Brain microvascular endothelial cell (primary cell): Measurements from ENCODE around the gene LCN12.

Source experiments
- DNase-seq: peaks from one replicate; pipeline ENCODE4 v3.0.0-alpha.2; 2020
- H3K27ac ChIP-seq: fragments of 250-450 bp; sonication (Bioruptor Pico); 2 replicates; pipeline ENCODE4 v1.5.1; 2020; ENCODE audit warnings: mild to moderate bottlenecking, moderate library complexity
- H3K27me3 ChIP-seq: fragments of 250-450 bp; sonication (Bioruptor Pico); replicated peaks from 2 replicates; pipeline ENCODE4 v1.5.1; 2020; ENCODE audit warnings: mild to moderate bottlenecking
- H3K36me3 ChIP-seq: fragments of 250-450 bp; sonication (Bioruptor Pico); replicated peaks from 2 replicates; pipeline ENCODE4 v1.5.1; 2020; ENCODE audit warnings: mild to moderate bottlenecking
- H3K4me3 ChIP-seq: 2 replicates; pipeline ENCODE4 v1.5.1; 2011; ENCODE audit warnings: low read depth, mild to moderate bottlenecking, control low read depth, low read length, moderate library complexity
- CTCF ChIP-seq: IDR thresholded peaks from 2 replicates; pipeline ENCODE4 v1.5.1; 2011; ENCODE audit warnings: low read depth, mild to moderate bottlenecking, moderate library complexity, low read length, control low read depth, inconsistent platforms; ENCODE audit errors: missing control alignments
- in situ Hi-C: cut with HindIII; loops from 2 replicates; pipeline ENCODE4 v1.10.0; 2017; ENCODE audit warnings: low sequenced_read_pairs, low pct_ligation_motif_present

LCN12 gene

DNA sequence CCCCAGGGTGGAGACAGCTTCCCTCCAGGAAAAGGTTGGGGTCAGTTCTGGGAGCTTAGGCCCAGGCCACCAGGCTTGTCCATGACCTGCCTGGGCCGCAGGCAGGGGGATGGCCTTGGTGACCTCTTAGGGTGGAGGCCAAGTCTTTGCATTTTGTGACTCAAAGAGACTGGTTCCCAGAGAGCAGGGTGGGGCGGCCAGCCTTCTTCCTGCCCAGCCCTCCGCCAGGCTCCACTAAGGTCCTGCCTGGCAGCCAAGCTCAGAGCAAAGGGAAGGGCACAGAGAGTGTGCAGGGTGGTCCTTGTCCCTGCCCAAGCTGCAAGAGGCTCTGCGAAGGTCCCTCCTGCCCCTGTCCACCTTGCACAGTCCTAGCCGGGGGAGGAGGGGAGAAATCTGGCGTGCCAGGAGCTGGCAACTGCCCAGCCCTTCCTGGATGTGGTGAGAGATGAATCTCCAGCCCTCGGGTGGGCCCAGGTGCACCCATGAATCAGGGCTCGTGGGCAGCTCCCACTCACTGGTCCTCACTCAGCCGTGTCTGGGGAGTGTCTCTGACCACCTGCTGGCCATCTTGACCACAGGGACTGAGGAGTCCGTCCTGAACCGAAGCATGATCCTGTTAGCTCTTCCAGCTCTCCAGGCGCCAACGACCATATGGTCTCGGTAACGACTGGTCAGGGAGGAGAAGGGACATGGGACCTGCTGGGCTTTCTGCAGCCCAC is 22.9 kb downstream of the LCN12 start:
- DNase-seq, result no peak
- H3K36me3 ChIP-seq, result no peaks in the 10 kb centered on the region
- no peaks in the 10 kb centered on the region for H3K27me3 ChIP-seq
- H3K27ac ChIP-seq, result no peak overlapping the region
- in situ Hi-C loops, result no loop called here
- H3K4me3 ChIP-seq, result no peak overlapping the region
- TF ChIP-seq CTCF, result no peak

GRCh38 chr9:136975644-136976043 is 23.6 kb downstream of the LCN12 start:
- DNase-seq, result no peak
- no peaks in the 10 kb centered on the region for H3K27me3 ChIP-seq
- no peaks in the 10 kb centered on the region for H3K36me3 ChIP-seq
- no peak overlapping the region for H3K27ac ChIP-seq
- peak; percentile 42 for TF ChIP-seq CTCF
- H3K4me3 ChIP-seq, result no peak overlapping the region
- in situ Hi-C loops, result no loop called here

DNA sequence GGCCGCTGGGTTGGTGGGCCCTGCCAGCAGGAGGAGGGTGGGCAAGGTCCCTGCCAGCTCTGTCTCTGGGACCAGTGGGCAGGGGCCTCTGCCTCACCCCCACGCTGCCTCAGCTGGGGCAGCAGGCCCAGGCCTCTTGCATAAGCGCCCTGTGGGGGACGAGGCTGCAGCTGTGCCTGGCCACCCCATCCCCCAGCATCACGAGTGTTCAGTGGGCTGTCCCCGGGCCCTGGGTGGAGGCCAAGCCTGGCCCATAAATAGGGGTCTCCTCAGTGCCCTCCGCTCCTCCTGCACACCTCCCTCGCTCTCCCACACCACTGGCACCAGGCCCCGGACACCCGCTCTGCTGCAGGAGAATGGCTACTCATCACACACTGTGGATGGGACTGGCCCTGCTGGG is 25.1 kb downstream of the LCN12 start, which contains the start of gene PTGDS:
TSS of gene PTGDS (plus strand) at position 282 of the 400 bp plus-strand sequence. CDS start at position 357, 75 bp downstream.
- TF ChIP-seq CTCF, result no peak
- H3K27me3 ChIP-seq, result no peaks in the 10 kb centered on the region
- H3K4me3 ChIP-seq, result peak within 1 kb of the TSS; percentile 56
- no peaks in the 10 kb centered on the region for H3K36me3 ChIP-seq
- no peak for DNase-seq
- H3K27ac ChIP-seq, result no peak within 1 kb of the TSS
- in situ Hi-C loops, result no loop called here

DNA sequence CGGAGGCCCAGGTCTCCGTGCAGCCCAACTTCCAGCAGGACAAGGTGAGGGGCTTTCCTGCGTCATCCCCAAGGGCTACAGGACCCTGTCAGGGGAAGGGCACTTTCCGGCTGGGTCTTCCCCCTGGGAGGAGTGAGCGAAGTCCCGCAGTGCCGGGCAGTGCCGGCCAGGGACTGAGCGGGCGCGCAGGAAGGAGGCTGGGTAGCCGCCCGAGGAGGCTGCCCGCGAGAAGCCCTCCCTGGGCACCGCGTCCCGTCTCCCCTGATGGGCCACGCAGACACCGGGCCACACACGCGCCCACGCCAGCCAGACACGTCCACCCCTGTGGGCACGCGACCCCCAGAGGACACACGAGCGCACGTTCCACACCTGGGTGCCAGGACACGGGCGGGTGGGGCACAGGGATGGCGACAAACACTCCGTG is 25.6 kb downstream of the LCN12 start:
- Histone ChIP-seq H3K27me3 (no peaks in the 10 kb centered on the region), H3K36me3 (no peaks in the 10 kb centered on the region), H3K4me3 (peak overlapping the region; percentile 56), H3K27ac (no peak overlapping the region)
- no peak for TF ChIP-seq CTCF
- no peak for DNase-seq
- in situ Hi-C loops, result no loop called here

DNA sequence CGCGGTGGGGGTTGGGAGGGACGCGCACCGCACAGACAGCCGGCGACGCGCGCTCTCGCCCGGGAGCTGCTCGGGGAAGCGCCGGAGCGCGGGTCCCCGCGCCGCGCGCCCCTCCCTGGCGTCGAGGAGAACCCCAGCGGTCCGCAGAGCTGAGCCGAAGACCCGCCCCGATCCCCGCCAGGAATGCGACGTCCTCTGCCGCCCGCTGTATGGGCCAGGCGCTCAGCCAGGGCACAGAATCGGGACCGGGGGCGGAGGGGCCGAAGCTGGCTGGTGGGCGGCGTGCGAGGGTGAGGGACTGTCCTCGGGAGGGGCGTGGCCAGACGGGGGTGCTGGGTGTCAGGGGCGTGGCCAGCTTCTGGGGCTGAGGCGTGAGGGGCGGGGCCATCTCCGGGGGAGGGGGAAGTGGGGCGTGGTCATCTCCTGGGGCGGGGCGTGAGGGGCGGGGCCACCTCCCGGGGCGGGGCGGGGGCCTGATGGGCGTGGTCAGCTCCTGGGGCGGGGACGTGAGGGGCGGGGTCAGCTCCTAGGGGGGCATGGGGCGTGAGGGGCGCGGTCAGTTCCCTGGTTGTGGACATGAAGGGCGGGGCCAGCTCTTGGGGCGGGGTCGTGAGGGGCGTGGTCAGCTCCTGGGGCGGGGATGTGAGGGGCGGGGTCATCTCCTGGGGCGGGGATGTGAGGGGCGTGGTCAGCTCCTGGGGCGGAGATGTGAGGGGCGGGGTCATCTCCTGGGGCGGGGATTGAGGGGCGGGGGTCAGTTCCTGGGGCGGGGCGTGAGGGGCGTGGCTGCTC is 26.2 kb downstream of the LCN12 start:
- no peaks in the 10 kb centered on the region for H3K27me3 ChIP-seq
- in situ Hi-C loops, result no loop called here
- H3K36me3 ChIP-seq, result no peaks in the 10 kb centered on the region
- peak overlapping the region; percentile 56 for H3K4me3 ChIP-seq
- TF ChIP-seq CTCF, result no peak
- DNase-seq, result peak; percentile 38
- H3K27ac ChIP-seq, result no peak overlapping the region
